DND-41 (cell line): ENCODE measurements around the gene TBC1D32.

Experiments
- ATAC-seq: fragments of 200-7000 bp; cut with Tn5 transposase; 3 replicates; pipeline ENCODE4 v1.9.1; 2021; ENCODE audit warnings: low read depth; ENCODE audit not compliant: insufficient read depth
- DNase-seq: peaks from one replicate; pipeline ENCODE4 v3.0.0-alpha.2; 2020
- H2AFZ ChIP-seq: 2 replicates; pipeline ENCODE4 v1.6.0; 2012; ENCODE audit warnings: low read depth, low read length
- H3K27ac ChIP-seq: 2 replicates; pipeline ENCODE4 v1.5.1; 2012; ENCODE audit warnings: low read length, inconsistent platforms
- H3K27me3 ChIP-seq: fragments of 200-600 bp; sonication (generic); 2 replicates; pipeline ENCODE4 v1.6.0; 2012; ENCODE audit warnings: low read length, mild to moderate bottlenecking, inconsistent platforms; ENCODE audit not compliant: insufficient read depth, poor library complexity
- H3K36me3 ChIP-seq: 2 replicates; pipeline ENCODE4 v1.5.1; 2012; ENCODE audit warnings: low read length, inconsistent platforms; ENCODE audit not compliant: insufficient read depth
- H3K4me1 ChIP-seq: 2 replicates; pipeline ENCODE4 v1.5.1; 2012; ENCODE audit warnings: mild to moderate bottlenecking, low read length; ENCODE audit not compliant: insufficient read depth
- H3K4me2 ChIP-seq: 2 replicates; pipeline ENCODE4 v1.6.0; 2012; ENCODE audit warnings: mild to moderate bottlenecking, moderate library complexity, low read length, inconsistent platforms; ENCODE audit not compliant: insufficient read depth
- H3K4me3 ChIP-seq, 2 experiments: fragments of 200-600 bp in 1 of 2; shearing (Covaris generic) in 1 of 2; 2 replicates each; pipeline ENCODE4 v1.5.1; 2012 to 2016; ENCODE audit warnings: inconsistent platforms in 2 of 2, low read length in 2 of 2, mild to moderate bottlenecking in 2 of 2, low read depth in 1 of 2, moderate library complexity in 1 of 2
- H3K79me2 ChIP-seq: 2 replicates; pipeline ENCODE4 v1.6.0; 2012; ENCODE audit warnings: low read length, inconsistent platforms; ENCODE audit not compliant: insufficient read depth
- H3K9ac ChIP-seq: 2 replicates; pipeline ENCODE4 v1.6.0; 2012; ENCODE audit warnings: low read depth, mild to moderate bottlenecking, inconsistent platforms, low read length, moderate library complexity
- H3K9me3 ChIP-seq: 2 replicates; pipeline ENCODE4 v1.5.1; 2012; ENCODE audit warnings: low read length, moderate library complexity, mild to moderate bottlenecking, inconsistent platforms; ENCODE audit not compliant: insufficient read depth, severe bottlenecking
- H4K20me1 ChIP-seq: 2 replicates; pipeline ENCODE4 v1.6.0; 2012; ENCODE audit warnings: low read length; ENCODE audit not compliant: insufficient read depth
- CTCF ChIP-seq: IDR thresholded peaks from 2 replicates; pipeline ENCODE4 v1.5.1; 2012; ENCODE audit warnings: borderline replicate concordance, low read length, moderate library complexity, mild to moderate bottlenecking; ENCODE audit not compliant: poor library complexity, severe bottlenecking; ENCODE audit errors: extremely low read depth
- EZH2 ChIP-seq: IDR thresholded peaks from 3 replicates; pipeline ENCODE4 v1.6.1; 2012; ENCODE audit warnings: borderline replicate concordance, low read depth, mild to moderate bottlenecking, moderate library complexity, low read length, inconsistent platforms; ENCODE audit not compliant: severe bottlenecking

The TBC1D32 gene

GRCh38 chr6:121352941-121353340 is 18.7 kb upstream of the TBC1D32 start:
- H2AFZ ChIP-seq, result no peak overlapping the region
- H4K20me1 ChIP-seq, result no peaks in the 10 kb centered on the region
- no peak overlapping the region for H3K27ac ChIP-seq
- no peak for ATAC-seq
- no peaks in the 10 kb centered on the region for H3K4me1 ChIP-seq
- no peak for DNase-seq
- no peak overlapping the region for H3K4me3 ChIP-seq
- no peak overlapping the region for H3K4me2 ChIP-seq
- H3K9ac ChIP-seq, result no peak overlapping the region
- TF ChIP-seq CTCF, result no peak
- no peak for TF ChIP-seq EZH2
- no peaks in the 10 kb centered on the region for H3K79me2 ChIP-seq
- no peaks in the 10 kb centered on the region for H3K9me3 ChIP-seq
- no peaks in the 10 kb centered on the region for H3K27me3 ChIP-seq
- no peaks in the 10 kb centered on the region for H3K36me3 ChIP-seq

- ATAC-seq (no peak), DNase-seq (no peak)
- no peak for TF ChIP-seq EZH2
- TF ChIP-seq CTCF, result no peak
- H4K20me1 ChIP-seq, result no peaks in the 10 kb centered on the region
- H3K36me3 ChIP-seq, result no peaks in the 10 kb centered on the region
- H3K27me3 ChIP-seq, result no peaks in the 10 kb centered on the region
- no peaks in the 10 kb centered on the region for H3K79me2 ChIP-seq
- no peak overlapping the region for H2AFZ ChIP-seq
- H3K4me1 ChIP-seq, result no peaks in the 10 kb centered on the region
- no peak overlapping the region for H3K4me2 ChIP-seq
- no peak overlapping the region for H3K9ac ChIP-seq
- no peak overlapping the region for H3K27ac ChIP-seq
- H3K4me3 ChIP-seq, result no peak overlapping the region
- H3K9me3 ChIP-seq, result no peaks in the 10 kb centered on the region
These were observed 17.6 kb upstream of the TBC1D32 start for GRCh38 chr6:121351916-121352315.

- TF ChIP-seq CTCF, result no peak
- no peak for TF ChIP-seq EZH2
- Histone ChIP-seq H3K79me2 (no peaks in the 10 kb centered on the region), H3K4me1 (no peaks in the 10 kb centered on the region), H3K9me3 (no peaks in the 10 kb centered on the region), H3K27ac (no peak overlapping the region), H3K4me3 (no peak overlapping the region), H3K36me3 (no peaks in the 10 kb centered on the region), H2AFZ (no peak overlapping the region), H3K27me3 (no peaks in the 10 kb centered on the region), H3K9ac (no peak overlapping the region), H4K20me1 (no peaks in the 10 kb centered on the region), H3K4me2 (no peak overlapping the region)
- no peak for DNase-seq
- no peak for ATAC-seq
These were observed 15.3 kb upstream of the TBC1D32 start for GRCh38 chr6:121349596-121349995.

- H4K20me1 ChIP-seq, result no peaks in the 10 kb centered on the region
- no peaks in the 10 kb centered on the region for H3K4me1 ChIP-seq
- no peaks in the 10 kb centered on the region for H3K36me3 ChIP-seq
- no peak overlapping the region for H2AFZ ChIP-seq
- ATAC-seq (no peak), DNase-seq (no peak)
- H3K27me3 ChIP-seq, result no peaks in the 10 kb centered on the region
- H3K9me3 ChIP-seq, result no peaks in the 10 kb centered on the region
- no peaks in the 10 kb centered on the region for H3K79me2 ChIP-seq
- H3K9ac ChIP-seq, result no peak overlapping the region
- TF ChIP-seq CTCF (no peak), EZH2 (no peak)
- no peak overlapping the region for H3K4me2 ChIP-seq
- no peak overlapping the region for H3K4me3 ChIP-seq
- H3K27ac ChIP-seq, result no peak overlapping the region
These were observed 13.2 kb upstream of the TBC1D32 start for GRCh38 chr6:121347484-121347883.
